NCI-H1436 treated with DMSO at 0.1 percent for 48 hours (cell line): ENCODE results near the gene FOXP1.
"Not testable (repeated sequence)": the region's sequence is repeated elsewhere in the genome, so short reads cannot be mapped to it uniquely, and the experiment has no call there.

Experiments used
- DNase-seq: peaks from one replicate; lab custom pipeline; 2025; lab: John Stamatoyannopoulos, UW

Gene FOXP1

DNA sequence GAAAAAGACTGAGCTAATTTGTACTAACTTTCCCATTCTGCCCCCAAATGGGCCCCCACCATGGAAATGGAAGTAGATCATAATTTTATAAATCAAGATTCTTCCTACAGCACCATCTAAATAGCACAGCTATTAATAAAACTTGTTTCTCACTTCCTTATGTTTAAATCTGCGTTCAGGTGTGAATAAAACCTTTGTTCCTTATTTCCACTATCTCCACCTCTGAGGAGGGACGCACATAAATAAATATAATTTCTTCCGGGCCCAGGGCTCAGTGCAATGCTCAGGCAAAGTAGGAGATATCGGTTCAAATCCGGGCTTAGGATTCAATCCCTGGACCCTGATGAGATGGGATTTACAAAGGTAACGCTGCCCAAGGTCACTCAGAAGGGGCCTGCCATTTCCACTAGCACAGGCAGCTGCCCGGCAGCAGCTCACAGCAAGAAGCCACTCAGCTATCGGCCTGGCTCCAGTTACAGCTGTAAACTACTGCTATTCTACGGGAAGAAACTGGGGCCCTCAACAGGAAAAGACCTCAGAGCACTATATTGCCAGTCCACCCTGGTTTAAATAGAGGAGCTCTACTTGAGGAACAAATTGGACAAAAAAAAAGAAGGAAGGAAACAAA is 52.5 kb downstream of the FOXP1 start:
- DNase-seq: no peak

DNA sequence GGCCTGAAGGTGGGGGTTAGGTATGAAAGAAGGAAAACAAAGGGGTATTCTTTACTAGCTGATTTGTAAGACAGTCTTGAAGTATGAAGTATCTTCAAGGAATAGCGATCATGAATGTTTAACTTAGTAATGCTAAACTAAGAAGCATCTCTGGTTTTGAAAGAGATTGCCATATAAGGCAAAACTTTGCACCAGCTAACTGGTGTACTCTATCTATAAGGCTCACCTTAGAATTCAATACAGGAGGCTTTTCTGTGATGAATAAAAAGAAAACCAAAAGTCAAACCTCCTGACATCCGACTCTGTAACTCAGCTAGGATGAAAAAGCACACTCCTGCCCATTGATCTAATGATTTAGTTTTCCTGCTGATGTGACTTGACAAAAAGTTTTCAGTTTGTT is 54.7 kb downstream of the FOXP1 start:
- DNase-seq: no peak

DNA sequence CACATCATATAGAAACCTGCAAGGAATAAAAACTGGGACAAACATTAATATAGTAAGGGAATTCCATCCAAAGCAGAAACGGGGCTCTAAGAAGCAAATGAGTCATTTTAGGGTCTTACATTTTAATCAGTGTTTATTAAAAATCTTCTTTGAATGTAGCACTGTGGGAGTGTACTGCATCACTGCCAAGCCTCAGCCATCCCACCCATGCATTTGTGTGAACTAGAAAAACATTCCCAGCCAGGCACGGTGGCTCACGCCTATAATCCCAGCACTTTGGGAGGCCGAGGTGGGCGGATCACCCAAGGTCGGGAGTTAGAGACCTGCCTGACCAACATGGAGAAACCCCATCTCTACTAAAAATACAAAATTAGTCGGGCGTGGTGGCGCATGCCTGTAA is 57.1 kb downstream of the FOXP1 start:
- not testable (repeated sequence) for DNase-seq

DNA sequence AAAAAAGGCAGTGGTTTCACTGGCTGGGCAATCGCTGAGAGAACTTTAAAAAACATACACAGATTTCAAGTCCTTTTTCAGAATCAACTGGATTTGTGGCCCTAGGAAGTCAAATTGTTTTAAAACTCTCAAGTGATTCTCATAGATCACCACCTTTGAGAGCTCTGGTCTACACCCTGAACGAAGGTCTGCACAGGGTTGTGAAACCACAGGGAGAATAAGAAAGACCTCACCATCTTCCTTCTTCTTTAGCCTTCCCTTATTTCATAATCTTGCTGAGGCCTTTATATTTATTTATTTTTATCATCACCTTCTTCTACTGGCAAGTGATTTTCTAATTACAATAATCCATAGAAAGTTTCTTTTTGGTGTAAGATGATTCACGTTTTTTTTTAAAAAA is 58.1 kb downstream of the FOXP1 start:
- DNase-seq: no peak

DNA sequence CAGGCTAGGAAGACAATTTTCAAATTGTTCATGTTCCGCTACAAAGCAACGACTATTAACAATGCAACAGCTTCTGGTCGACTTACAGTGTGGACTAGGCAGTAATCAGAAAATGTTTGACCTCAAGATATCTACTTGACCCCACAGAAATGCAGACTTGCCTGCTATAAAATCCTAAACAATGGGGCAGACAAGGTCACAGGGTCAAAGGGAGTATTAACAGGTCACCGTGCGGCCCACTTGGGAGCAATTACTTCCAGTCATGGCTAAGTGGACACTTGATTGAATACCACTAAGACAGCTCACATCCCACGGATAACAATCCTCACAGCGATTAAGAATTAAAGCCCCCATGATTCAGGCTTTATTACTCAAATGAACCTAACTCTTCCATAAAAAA is 58.9 kb downstream of the FOXP1 start:
- no peak for DNase-seq

DNA sequence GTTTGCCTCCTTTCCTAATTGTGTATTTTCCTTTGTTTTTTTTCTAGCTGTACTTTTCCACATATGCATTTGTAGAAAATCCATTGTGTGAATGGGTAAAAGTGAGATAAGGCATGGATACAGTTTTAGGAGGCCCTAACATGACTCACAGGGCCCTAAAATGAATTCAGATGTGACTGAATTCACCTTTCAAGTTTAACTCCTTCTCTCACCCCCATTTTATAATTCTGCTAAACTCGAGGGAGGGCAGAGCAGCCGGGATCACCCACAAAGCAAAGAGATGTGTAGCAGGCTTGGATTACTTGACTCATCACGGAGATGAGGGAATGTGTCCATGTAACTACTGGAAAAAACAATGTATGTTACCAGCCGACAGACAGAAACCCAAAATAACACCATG is 59.9 kb downstream of the FOXP1 start:
- DNase-seq: no peak

DNA sequence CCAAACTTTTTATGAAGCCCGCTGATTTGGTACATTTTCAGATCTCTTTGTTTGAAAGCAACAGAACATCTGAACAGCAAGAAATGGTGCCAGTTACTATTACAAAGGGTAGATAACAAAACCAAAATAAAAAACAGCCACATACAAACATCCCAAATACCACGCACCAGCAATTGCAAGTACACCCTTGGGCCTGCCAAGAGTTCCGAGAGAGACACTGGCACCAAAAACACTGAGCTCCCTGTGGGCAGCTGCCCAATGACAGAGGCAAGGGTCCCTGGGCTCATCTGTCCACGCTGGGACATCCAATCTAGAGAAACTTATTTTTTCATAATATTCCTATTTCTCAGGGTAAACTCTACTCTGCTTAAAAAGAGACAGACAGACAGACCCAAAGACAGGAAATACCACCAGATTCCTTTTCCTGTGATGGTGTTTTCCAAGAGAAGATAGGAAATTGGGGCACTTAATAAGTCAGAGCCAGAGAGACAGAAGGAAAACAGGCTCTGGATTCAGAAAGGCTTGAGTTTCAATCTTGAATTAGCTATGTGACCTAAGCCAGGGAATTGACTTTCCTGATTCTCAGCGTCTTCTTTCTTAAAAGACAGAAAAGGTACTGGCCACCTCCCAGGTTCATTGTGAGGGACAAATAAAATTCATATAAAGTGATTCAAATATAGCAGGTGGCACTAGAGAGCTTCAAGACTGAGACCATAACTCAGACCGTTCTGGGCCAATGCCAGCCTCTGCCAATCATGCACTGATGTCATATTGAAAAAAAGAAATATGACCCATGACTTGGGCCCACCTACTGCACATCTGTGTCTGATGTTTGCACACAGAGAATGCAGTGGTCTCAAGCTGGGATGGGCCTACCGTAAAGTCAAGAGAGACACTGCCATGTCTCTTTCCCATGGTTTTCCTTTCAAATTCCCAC is 61.3 kb downstream of the FOXP1 start:
- DNase-seq: no peak

DNA sequence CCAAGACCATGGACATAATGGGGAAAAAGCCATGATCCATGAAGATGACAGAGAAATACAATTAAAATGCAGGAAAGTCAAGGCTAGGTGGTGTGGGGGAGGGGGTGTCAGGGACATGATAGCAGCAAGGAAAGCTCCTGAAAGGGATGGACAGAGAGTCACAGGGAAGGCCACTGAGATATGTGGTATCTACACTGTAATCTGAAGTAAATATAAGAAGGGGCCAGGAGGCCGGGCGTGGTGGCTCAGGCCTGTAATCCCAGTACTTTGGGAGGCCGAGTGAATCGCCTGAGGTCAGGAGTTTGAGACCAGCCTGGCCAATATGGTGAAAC is 62.5 kb downstream of the FOXP1 start:
- no peak for DNase-seq

DNA sequence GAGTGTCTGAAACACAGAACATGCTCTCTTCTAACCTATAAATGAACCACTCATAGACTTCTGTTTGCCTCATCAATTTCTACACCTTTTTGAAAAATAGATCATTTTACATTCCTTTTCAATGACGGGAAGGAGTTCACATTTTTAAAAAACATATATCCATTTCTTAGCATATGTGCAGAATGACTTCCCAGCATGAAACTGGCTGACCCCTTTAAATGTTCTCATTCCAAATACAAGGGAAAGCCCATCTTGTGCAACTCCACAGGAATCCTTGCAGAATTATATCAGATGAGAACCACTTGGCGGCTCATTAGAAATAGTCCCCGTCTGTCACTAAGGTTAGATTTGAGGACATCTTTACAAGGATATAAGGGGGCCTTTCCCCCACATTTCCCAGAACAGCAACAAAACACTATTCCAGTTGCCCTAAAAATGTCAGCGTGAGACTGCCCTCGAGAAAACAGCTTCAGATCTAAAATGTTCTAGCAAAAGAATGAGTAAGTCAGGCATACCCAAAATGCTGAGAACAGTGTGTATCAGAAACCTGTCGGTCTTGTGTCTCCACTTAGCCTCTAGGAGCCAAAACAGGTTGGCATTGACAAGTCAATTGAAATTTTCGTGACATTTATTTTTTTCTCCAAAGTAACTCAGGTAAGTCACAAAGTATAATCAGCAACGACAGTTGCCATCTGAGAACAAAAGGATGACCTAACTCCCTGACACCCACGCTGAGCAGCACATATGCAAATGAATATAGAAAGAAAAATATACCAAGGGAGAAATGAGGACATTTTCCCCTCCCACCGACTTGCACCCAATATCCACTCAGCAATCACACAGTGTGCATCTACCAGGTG is 63.1 kb downstream of the FOXP1 start:
- no peak for DNase-seq

DNA sequence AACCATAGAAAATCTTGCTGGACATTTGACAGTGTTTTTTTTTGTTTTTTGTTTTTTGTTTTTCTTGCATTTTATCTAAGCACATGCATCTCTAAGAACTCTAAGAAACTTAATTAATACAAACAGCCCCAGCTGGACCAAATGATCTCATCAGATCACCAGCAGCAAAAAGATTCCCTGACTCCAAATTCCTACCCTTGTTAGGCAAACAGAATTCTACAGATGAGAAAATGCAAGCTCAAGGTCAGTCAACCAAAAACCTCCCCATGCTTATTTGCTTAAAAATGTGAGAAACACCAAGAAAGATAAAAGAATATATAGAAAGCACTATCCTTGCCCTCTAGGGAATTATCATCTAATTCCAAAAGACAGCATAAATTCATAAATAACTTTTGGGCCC is 65.4 kb downstream of the FOXP1 start:
- no peak for DNase-seq

DNA sequence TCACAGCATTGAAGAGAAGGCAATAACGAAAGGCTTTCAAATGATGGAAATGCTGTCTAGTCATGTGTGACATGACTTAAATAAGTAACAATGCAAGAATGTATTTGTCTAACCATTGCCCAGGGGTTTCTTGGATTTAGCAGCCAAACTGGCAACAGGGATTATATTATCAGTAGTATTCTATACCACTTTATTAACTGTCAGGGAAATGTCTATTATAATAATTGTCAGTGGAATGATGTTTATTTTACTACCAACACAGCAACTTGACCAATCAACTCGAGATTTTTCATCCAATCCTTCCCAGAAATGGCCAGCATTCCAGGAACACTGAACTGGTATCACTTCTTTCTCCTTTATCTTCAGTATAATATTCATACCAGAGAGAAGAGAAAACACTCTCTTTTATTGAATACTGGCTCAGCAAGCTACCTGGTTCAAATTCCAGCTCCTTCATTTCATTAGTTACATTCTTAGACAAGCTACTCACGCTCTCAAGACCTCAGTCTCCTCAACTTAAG is 66.2 kb downstream of the FOXP1 start:
- DNase-seq: no peak

DNA sequence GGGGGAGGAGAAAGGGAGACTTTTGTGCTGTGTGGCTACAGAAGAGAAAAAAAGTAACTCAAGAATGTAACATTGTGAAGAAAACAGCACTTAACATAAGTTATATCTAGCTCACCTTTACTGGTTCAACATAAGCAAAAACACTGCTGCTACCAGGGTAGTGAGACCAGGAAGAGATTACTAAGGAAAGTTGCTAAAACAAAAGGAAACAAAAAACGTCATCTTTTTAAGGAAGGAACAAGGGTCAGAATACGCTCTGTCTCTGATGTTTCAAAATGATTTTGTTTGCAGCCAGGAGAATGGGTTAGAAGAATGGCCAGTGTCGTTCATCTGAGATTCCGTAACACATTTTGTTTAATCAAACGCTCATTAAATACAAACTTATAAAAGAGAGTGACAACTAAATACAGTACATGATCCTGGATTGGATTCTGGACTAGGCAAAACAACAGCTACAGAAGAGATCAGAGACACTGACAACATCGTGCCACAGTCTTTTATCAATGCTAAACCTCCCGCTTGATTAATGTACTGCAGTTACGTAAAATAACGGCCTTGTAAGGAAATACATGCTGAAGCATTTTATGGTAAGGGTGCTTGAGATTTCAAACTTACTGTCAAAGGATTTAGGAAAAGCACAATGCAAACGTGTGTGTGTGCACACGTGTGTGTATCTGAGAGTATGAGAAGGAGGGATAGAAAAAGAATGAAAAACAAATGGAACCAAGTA is 67.7 kb downstream of the FOXP1 start:
- DNase-seq: no peak

DNA sequence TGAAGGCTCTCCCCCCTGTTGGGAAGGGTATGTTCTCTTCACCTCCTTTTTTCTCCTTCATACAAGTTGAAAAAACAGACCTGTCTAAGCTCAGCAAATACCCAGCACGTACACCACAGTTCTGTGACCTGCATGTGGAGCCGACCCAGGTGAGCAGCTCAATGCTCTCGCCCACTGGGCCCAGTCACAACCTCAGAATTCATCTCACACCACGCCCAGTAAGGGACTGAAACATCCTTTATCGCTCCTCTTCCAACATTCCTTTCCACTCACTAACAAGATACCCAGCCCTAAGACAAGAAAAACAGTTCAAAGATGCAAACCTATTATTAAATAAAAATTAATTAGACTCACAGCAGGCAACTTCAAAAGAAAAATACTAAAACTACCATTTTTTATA is 68.9 kb downstream of the FOXP1 start:
- DNase-seq: no peak

DNA sequence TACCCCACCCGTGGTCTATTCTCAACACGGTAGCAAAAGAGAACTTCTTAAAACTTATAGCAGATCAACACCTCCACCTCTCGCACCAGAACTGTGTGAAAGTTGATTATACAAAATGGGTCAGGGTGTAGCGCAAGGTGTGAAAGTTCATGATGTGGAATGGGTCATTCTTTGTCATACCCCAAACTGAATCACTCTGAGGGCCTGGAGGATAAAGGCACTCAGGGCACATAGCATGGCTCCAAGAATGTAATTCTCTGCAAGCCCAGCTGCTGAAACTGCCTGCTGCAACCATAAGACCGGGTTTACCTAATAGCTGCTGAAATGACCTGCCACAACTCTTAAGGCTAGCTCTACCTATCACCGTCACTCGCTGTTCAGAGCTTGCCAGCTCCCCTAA is 70.0 kb downstream of the FOXP1 start:
- no peak for DNase-seq

DNA sequence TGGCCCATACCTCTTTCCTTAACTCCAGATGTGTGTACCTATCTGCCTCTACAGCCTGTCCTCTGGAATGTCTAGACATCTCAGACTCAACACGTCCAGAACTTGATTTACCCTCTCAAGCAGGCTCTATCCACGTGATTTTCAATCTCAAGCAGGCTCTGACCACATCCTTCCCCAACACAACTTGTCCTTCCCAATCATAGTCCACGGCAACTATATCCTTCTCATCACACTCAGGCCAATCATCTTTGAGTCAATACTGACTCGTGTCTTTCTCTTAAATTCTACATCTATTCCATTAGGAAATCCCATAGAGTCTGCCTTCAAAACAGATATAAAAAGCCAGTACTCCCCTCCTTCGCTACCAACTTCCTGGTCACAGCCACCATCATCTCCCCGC is 70.4 kb downstream of the FOXP1 start:
- DNase-seq: no peak

DNA sequence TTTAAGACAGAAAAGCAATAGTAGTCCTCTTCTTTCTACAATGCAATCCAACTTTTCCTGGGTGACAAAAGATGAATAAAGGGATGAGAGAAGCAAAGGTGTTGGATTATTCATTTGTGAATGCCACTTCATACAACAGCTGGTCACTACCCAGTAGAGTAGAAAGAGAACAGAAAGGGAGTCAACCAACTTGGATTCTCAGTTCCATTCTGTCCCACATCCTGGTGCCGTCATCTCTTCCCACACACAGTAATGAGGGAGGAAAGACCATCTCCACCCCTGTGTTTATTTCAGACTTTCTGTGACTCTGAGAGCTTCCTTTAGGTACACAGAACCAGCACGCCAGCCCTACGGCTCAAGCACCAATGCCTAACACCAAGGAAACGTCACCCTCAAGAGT is 71.0 kb downstream of the FOXP1 start:
- DNase-seq: no peak

DNA sequence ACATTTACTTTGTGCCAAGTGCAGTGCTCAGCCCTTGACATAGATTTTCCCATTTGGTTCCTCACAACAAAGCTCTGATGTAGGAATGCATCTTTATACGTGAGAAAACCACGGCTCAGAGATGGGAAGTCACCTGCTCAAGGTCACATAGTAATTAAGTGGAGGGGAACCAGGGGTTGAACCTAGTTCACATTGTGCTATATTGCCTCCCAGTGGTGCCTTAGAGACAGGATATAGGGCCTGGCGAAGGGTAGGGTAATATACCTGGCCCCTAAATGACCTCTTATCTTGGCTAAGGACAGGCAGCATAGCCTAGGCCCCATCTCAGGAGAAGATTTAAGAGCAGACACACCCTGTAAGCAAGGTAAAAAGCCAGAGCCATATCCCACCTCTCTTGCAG is 71.5 kb downstream of the FOXP1 start:
- no peak for DNase-seq

DNA sequence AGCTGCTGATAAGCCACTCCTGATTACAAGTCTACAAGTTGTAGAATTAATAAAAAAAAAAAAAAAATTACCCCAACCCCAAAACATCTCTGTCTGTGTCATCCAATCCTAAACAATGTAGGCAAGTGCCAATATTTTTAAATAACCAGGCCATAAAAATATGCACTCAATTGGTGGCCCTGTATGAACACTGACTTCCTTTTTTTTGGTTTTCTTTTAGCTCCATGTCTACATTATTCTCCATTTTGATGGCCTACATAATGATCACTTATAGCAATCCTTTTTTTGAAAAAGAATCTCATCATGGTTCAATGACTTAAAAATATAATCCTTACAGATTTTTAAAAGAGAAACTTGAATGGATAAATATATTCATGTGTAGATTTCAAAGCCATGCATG is 72.1 kb downstream of the FOXP1 start:
- no peak for DNase-seq

DNA sequence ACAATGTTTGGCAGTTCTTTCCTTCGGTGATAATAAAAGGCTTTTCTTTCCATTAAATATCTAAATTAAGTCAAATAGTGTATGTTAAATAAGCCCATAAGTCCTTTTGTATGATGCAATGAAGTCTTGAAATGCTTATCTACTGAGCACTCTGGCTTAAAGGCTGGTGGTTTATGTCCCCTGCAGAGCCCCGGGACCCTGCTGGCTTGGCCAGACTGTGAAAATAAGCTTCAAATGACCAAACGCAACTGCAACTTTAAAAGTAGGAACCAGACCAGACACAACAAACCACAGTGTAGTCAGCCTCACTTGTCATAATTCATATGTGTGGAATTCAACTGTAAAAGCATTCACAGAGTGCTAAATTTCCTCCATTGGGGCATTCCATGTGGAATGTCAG is 72.5 kb downstream of the FOXP1 start:
- DNase-seq: no peak

DNA sequence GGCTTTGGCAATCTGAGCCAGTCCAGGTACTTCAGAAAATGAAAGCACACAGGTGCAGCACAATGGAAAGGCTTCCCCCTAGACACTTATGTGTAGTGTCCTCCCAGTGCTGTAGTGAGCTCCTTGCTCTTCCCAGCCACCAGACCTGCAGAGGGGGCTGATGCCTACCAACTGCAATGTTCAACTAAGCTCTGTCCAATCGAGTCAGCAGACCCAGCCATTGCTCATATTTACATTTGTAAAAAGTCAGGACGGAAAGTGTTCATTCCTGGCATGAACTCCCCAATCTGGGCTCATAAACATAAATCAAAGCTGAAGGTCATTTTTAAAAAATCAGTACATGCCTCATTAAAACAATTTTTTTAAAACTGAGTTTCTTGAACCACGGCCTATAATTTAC is 73.0 kb downstream of the FOXP1 start:
- DNase-seq: no peak

DNA sequence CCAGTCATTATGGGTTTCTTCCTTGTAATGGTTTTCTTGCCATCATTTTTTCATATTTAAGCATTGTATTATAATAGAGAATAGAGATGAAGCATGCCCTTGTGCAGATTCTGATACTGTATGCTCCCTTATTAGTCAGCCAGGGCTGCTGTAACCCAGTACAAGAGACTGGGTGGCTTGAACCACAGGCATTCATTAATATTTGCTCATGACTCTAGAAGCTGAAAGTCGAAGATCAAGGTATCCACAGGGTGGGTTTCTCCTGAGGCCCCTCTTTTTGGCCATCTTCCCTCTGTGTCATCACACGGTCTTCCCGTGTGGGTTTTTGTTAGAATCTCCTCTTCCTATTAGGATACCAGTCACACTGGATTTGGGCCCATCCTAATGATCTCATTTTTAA is 74.5 kb downstream of the FOXP1 start:
- DNase-seq: no peak

DNA sequence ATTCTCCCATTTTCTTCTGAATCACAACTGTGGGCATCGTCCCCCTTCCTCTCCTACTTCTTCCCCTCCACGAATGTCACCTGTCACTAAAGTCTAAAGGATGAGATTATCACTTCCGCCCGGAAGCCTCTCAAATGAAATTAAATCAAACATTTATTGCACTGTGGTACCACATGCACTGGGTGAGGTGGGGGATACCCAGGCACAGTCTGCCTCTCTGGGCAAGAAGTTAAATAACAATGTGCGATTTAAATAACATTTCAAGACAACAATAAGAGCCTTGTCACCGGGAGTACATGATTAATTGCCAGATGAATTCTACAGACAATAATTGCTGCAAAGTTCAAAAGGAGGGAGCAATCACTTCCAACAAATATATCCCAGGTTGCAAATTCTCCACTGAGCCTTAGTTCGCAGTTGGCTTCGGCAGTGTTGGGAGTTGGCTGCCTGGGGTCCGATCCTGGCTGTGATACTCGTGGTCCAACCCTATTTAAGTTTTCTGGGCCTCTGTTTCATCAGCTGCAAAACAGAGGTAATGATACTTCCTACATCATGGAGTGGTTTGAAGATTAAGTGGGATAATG is 77.7 kb downstream of the FOXP1 start:
- no peak for DNase-seq
